SK-N-SH treated with all-trans-retinoic acid at 6 μM for 48 hours (cell line): Measurements from ENCODE around the gene LRGUK.

Experiments
- ARNTL ChIP-seq: fragments of 450-650 bp; formaldehyde crosslinking; IDR thresholded peaks from 2 replicates; pipeline ENCODE4 v1.5.0; 2020; ENCODE audit warnings: low read depth, mild to moderate bottlenecking, moderate library complexity, borderline replicate concordance
- CSDC2 ChIP-seq: fragments of 250-450 bp; sonication (Bioruptor Pico); IDR thresholded peaks from 2 replicates; pipeline ENCODE4 v1.5.0; 2020; ENCODE audit warnings: mild to moderate bottlenecking, moderate library complexity
- CSRNP3 ChIP-seq: fragments of 250-450 bp; sonication (Bioruptor Pico); IDR thresholded peaks from 2 replicates; pipeline ENCODE4 v1.5.1; 2021; ENCODE audit warnings: mild to moderate bottlenecking, moderate library complexity
- ESRRG ChIP-seq: fragments of 250-450 bp; sonication (Bioruptor Pico); IDR thresholded peaks from 2 replicates; pipeline ENCODE4 v1.6.1; 2021; ENCODE audit warnings: mild to moderate bottlenecking
- PPARA ChIP-seq: fragments of 250-450 bp; sonication (Bioruptor Pico); IDR thresholded peaks from 2 replicates; pipeline ENCODE4 v1.5.0; 2020; ENCODE audit warnings: mild to moderate bottlenecking, borderline replicate concordance
- TCF4 ChIP-seq: fragments of 250-450 bp; sonication (Bioruptor Pico); IDR thresholded peaks from 2 replicates; pipeline ENCODE4 v1.8.0; 2021; ENCODE audit warnings: mild to moderate bottlenecking, moderate library complexity, borderline replicate concordance
- TOX ChIP-seq: fragments of 250-450 bp; sonication (Bioruptor Pico); IDR thresholded peaks from 2 replicates; pipeline ENCODE4 v1.8.0; 2021; ENCODE audit warnings: mild to moderate bottlenecking, moderate library complexity, borderline replicate concordance
- ZFP3 ChIP-seq: fragments of 250-450 bp; sonication (Bioruptor Pico); IDR thresholded peaks from 2 replicates; pipeline ENCODE4 v1.5.0; 2020; ENCODE audit warnings: mild to moderate bottlenecking, moderate library complexity
- ZFP30 ChIP-seq: fragments of 450-650 bp; formaldehyde crosslinking; IDR thresholded peaks from 2 replicates; pipeline ENCODE4 v1.5.0; 2022; ENCODE audit warnings: mild to moderate bottlenecking, moderate library complexity
- ZNF70 ChIP-seq: fragments of 450-650 bp; formaldehyde crosslinking; IDR thresholded peaks from 2 replicates; pipeline ENCODE4 v1.5.0; 2020; ENCODE audit warnings: mild to moderate bottlenecking, moderate library complexity
- TF ChIP-seq, protein P1 (sequence below): fragments of 250-450 bp; sonication (Bioruptor Pico); IDR thresholded peaks from 2 replicates; pipeline ENCODE4 v1.8.0; 2020; ENCODE audit warnings: mild to moderate bottlenecking, moderate library complexity, borderline replicate concordance

DNA sequence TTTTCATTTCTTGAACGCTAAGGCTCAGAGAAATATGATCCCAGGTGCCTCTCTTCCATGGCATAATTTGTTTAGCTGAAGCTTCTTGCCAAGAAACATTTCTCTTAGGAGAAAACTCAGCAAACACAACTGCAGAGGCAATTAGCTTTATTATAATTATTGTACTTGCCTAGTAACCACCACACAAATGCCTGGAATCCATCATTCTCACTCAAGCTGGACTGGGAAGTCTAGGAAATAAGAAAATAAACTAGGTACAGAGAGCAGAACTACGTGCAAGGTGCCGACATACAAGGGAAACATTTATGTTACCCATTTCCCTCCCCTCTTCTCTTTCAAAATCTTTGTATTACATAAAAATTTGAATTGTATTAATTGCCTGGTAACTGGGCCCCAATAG lies 174.5 kb downstream of the LRGUK start:
- no peak for TF ChIP-seq ZNF70 (CRISPR knock-in tag)
- TF ChIP-seq PPARA (CRISPR knock-in tag), result no peak
- TF ChIP-seq TCF4 (CRISPR knock-in tag), result no peak
- no peak for TF ChIP-seq CSDC2 (CRISPR knock-in tag)
- TF ChIP-seq ZFP3 (CRISPR knock-in tag), result no peak
- TF ChIP-seq TOX, result no peak
- TF ChIP-seq ARNTL (CRISPR knock-in tag), result no peak
- no peak for TF ChIP-seq ZFP30 (CRISPR knock-in tag)
- TF ChIP-seq ESRRG (CRISPR knock-in tag), result no peak
- no peak for TF ChIP-seq CSRNP3 (CRISPR knock-in tag)
- TF ChIP-seq, protein P1, sequence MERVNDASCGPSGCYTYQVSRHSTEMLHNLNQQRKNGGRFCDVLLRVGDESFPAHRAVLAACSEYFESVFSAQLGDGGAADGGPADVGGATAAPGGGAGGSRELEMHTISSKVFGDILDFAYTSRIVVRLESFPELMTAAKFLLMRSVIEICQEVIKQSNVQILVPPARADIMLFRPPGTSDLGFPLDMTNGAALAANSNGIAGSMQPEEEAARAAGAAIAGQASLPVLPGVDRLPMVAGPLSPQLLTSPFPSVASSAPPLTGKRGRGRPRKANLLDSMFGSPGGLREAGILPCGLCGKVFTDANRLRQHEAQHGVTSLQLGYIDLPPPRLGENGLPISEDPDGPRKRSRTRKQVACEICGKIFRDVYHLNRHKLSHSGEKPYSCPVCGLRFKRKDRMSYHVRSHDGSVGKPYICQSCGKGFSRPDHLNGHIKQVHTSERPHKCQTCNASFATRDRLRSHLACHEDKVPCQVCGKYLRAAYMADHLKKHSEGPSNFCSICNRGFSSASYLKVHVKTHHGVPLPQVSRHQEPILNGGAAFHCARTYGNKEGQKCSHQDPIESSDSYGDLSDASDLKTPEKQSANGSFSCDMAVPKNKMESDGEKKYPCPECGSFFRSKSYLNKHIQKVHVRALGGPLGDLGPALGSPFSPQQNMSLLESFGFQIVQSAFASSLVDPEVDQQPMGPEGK, result no peak
